ENCODE results near the gene ARL6IP5.

GRCh38 chr3:69108811-69109210 is 24.1 kb downstream of the ARL6IP5 start:
- TF ChIP-seq CTCF (IDR thresholded peaks at IDR 0.05 in 8 of 11, conservative IDR thresholded peaks at IDR 0.05 in 3 of 11): no peak
- TF ChIP-seq POLR2A (IDR thresholded peaks at IDR 0.05): no peak
- TF ChIP-seq POLR2AphosphoS5 (IDR thresholded peaks at IDR 0.05): no peak
